K562 (cell line): Measurements from ENCODE around the gene STAB1. TPM values are rescaled to one million over a fixed set of nuclear protein-coding genes. Genes with fewer than 3 reads are reported as not detected.

Source experiments
- KAT2B ChIP-seq: IDR thresholded peaks from one replicate; pipeline ENCODE4 v1.6.1; 2012; ENCODE audit warnings: low read depth, mild to moderate bottlenecking, control low read depth, inconsistent platforms, low read length, moderate library complexity
- MYC ChIP-seq, 2 experiments: fragments of 250-450 bp in 1 of 2; sonication (Bioruptor Pico) in 1 of 2; IDR thresholded peaks; 2 replicates each; pipeline versions ENCODE4 v1.5.1 to v1.6.1; 2012 to 2021; ENCODE audit warnings: low read depth in 2 of 2, borderline replicate concordance in 1 of 2, improper control_type of control experiment in 1 of 2, low read length in 1 of 2, mild to moderate bottlenecking in 1 of 2, moderate library complexity in 1 of 2
- ZNF121 ChIP-seq: sonication (generic); formaldehyde crosslinking; conservative IDR thresholded peaks from 2 replicates; pipeline ENCODE4 v1.8.0; 2022; ENCODE audit warnings: missing genetic modification reagents
- ZNF830 ChIP-seq: fragments of 250-450 bp; sonication (Bioruptor Pico); IDR thresholded peaks from 2 replicates; pipeline ENCODE4 v1.5.0; 2021; ENCODE audit warnings: mild to moderate bottlenecking
- polyA plus RNA-seq, 8 experiments: library from polyadenylated mRNA; depleted of rRNA in 4 of 8; stranded (reverse) in 5 of 8; unstranded in 3 of 8; fragments of >200 nt; fragmentation: Nextera tagmentation in 2 of 8; fragmentation: Illumina TruSeq in 1 of 8; extraction: Ambion mirVana in 2 of 8; extraction: Trizol in 1 of 8; gene quantifications; 2 replicates each; pipeline versions ENCODE4 v1.2.1 to v1.2.3, GENCODE V29; 2011 to 2014; ENCODE audit warnings: inconsistent platforms in 1 of 8, missing spikeins in 1 of 8
- total RNA-seq, 7 experiments: library from RNA; depleted of rRNA in 6 of 7; stranded (reverse); fragments of >200 nt in 6 of 7; fragmentation: Illumina TruSeq in 2 of 7; extraction: Trizol in 2 of 7; gene quantifications; 2 replicates each; pipeline versions ENCODE4 v1.2.1 to v1.2.3, GENCODE V29; 2011 to 2021; ENCODE audit warnings: low replicate concordance in 1 of 7
- TF ChIP-seq, protein P1 (sequence below), 2 experiments: IDR thresholded peaks; 2 replicates each; pipeline ENCODE4 v1.6.1; 2011; ENCODE audit warnings: borderline replicate concordance in 1 of 2, control low read depth in 1 of 2, low read depth in 1 of 2, low read length in 1 of 2, mild to moderate bottlenecking in 1 of 2, mixed read lengths in 1 of 2, moderate library complexity in 1 of 2; ENCODE audit not compliant: insufficient read depth in 1 of 2, insufficient read length in 1 of 2, poor library complexity in 1 of 2, severe bottlenecking in 1 of 2; ENCODE audit errors: extremely low read depth in 1 of 2
- TF ChIP-seq, protein P2 (sequence below): fragments of 250-450 bp; sonication (Bioruptor Pico); IDR thresholded peaks from 2 replicates; pipeline ENCODE4 v1.6.1; 2021; ENCODE audit warnings: mild to moderate bottlenecking
- TF ChIP-seq, protein P3 (sequence below): sonication (generic); formaldehyde crosslinking; IDR thresholded peaks from 2 replicates; pipeline ENCODE4 v1.8.0; 2022; ENCODE audit warnings: mild to moderate bottlenecking, missing genetic modification reagents
- TF ChIP-seq, protein P4 (sequence below): fragments of 450-650 bp; IDR thresholded peaks from 2 replicates; pipeline ENCODE4 v1.6.1; 2016; ENCODE audit warnings: low read depth

Gene STAB1
- total and polyA plus RNA-seq, 9 of the 15 experiments (the other 6 are each of a cell fraction or from before 2014, with no cell fraction given), result 0.20 to 3.9 (median 1.2) TPM

DNA sequence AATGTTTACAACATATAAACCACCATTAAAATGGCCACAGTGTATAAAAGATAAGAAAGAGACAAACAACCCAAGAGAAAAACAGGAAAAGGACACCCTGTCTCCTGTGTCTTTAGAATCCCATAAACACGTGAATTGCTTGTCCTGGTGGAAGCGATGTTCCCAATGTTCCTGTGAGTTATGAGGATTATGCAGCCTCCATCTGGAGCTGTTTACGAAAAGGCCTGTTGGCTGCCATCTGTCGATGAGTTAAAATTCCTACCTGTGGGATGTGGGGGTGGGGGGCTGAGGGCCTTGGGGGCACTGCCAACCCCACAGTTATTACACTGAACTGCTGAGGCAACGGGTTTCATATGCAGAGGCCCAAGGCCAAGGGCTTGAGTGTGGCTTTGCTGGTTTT lies 26.1 kb upstream of the STAB1 start (continued):
- TF ChIP-seq MYC (IDR thresholded peaks at IDR 0.05; ENCODE audit: low read depth, low read length) (no peak), MYC (CRISPR knock-in tag; IDR thresholded peaks at IDR 0.05; ENCODE audit: borderline replicate concordance, low read depth) (no peak), KAT2B (no peak), ZNF121 (CRISPR knock-in tag) (no peak), ZNF830 (CRISPR knock-in tag) (no peak)
- TF ChIP-seq, protein P1, sequence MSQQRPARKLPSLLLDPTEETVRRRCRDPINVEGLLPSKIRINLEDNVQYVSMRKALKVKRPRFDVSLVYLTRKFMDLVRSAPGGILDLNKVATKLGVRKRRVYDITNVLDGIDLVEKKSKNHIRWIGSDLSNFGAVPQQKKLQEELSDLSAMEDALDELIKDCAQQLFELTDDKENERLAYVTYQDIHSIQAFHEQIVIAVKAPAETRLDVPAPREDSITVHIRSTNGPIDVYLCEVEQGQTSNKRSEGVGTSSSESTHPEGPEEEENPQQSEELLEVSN (IDR thresholded peaks at IDR 0.05; ENCODE audit: borderline replicate concordance in 1 of 2, extremely low read depth in 1 of 2, insufficient read depth in 1 of 2, insufficient read length in 1 of 2, low read depth in 1 of 2, low read length in 1 of 2, poor library complexity in 1 of 2, severe bottlenecking in 1 of 2), result no peak
- TF ChIP-seq, protein P2, sequence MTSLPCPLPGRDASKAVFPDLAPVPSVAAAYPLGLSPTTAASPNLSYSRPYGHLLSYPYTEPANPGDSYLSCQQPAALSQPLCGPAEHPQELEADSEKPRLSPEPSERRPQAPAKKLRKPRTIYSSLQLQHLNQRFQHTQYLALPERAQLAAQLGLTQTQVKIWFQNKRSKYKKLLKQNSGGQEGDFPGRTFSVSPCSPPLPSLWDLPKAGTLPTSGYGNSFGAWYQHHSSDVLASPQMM, result no peak
- TF ChIP-seq, protein P3, sequence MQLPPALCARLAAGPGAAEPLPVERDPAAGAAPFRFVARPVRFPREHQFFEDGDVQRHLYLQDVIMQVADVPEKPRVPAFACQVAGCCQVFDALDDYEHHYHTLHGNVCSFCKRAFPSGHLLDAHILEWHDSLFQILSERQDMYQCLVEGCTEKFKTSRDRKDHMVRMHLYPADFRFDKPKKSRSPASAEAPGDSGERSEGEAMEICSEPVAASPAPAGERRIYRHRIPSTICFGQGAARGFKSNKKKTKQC (CRISPR knock-in tag), result no peak
- TF ChIP-seq, protein P4, sequence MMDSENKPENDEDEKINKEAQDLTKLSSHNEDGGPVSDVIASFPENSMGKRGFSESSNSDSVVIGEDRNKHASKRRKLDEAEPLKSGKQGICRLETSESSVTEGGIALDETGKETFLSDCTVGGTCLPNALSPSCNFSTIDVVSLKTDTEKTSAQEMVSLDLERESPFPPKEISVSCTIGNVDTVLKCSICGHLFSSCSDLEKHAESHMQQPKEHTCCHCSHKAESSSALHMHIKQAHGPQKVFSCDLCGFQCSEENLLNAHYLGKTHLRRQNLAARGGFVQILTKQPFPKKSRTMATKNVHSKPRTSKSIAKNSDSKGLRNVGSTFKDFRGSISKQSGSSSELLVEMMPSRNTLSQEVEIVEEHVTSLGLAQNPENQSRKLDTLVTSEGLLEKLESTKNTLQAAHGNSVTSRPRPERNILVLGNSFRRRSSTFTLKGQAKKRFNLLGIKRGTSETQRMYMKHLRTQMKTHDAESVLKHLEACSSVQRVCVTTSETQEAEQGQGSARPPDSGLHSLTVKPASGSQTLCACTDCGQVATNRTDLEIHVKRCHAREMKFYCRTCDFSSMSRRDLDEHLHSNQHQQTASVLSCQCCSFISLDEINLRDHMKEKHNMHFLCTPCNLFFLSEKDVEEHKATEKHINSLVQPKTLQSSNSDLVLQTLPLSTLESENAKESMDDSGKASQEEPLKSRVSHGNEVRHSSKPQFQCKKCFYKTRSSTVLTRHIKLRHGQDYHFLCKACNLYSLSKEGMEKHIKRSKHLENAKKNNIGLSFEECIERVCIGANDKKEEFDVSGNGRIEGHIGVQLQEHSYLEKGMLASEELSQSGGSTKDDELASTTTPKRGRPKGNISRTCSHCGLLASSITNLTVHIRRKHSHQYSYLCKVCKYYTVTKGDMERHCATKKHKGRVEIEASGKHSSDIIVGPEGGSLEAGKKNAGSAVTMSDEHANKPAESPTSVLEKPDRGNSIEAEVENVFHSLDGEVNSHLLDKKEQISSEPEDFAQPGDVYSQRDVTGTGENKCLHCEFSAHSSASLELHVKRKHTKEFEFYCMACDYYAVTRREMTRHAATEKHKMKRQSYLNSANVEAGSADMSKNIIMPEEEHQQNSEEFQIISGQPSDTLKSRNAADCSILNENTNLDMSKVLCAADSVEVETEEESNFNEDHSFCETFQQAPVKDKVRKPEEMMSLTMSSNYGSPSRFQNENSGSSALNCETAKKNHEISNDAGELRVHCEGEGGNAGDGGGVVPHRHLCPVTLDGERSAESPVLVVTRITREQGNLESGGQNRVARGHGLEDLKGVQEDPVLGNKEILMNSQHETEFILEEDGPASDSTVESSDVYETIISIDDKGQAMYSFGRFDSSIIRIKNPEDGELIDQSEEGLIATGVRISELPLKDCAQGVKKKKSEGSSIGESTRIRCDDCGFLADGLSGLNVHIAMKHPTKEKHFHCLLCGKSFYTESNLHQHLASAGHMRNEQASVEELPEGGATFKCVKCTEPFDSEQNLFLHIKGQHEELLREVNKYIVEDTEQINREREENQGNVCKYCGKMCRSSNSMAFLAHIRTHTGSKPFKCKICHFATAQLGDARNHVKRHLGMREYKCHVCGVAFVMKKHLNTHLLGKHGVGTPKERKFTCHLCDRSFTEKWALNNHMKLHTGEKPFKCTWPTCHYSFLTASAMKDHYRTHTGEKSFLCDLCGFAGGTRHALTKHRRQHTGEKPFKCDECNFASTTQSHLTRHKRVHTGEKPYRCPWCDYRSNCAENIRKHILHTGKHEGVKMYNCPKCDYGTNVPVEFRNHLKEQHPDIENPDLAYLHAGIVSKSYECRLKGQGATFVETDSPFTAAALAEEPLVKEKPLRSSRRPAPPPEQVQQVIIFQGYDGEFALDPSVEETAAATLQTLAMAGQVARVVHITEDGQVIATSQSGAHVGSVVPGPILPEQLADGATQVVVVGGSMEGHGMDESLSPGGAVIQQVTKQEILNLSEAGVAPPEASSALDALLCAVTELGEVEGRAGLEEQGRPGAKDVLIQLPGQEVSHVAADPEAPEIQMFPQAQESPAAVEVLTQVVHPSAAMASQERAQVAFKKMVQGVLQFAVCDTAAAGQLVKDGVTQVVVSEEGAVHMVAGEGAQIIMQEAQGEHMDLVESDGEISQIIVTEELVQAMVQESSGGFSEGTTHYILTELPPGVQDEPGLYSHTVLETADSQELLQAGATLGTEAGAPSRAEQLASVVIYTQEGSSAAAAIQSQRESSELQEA, result no peak
- TF ChIP-seq, all 486 proteins: peak for 0
